ENCODE results near the gene TRIM37. TPM values are rescaled to one million over a fixed set of nuclear protein-coding genes. Genes with fewer than 3 reads are reported as not detected.
A peak's percentile ranks its signal among the peaks of the same experiment; 100 is the strongest.

TRIM37 gene
- total and polyA plus RNA-seq, 2 donors (not counting 1 experiment from before 2014, with no cell fraction given), result 5.1 to 28.3 TPM

DNA sequence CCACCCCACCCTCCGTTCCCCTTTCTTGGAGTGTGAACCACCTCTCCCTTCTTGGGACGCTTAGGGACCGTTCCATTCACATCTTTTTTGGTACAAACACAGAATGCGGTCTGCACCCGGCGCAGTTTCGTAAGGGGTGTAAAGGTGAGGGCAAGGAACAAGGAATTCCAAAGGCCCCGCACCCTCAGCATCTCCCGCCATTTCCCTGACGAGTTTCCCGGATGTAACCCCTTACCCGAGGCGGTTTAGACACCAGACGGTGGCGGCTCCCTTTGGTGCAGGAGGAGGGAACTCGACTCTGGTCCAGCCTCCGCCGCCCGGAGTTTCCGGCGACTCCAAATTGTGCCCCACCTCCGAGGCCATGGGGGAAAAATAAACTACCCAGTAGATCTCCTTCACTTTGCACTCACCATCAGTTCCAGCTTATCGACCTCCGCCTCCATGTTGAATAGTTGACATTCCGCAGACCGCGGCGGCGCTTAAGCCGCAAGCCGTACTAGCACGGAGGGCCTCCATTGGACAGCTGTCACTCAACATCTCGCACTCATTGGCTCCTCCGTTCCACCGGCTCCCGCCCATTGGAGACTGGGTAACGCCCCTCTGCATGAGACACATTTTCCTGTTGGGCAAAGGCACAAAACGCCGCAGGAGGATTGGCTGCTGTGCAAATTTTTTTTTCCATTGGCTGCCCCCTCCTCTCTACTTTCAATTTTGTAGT, 48.2 kb upstream of the TRIM37 start, which contains the start of gene SKA2:
Gene SKA2 (minus strand): TSS at position 466 of the 718 bp plus-strand sequence. CDS start 23 bp downstream, at position 443.
- H3K36me3 ChIP-seq (replicated peaks in 1 of 2; ENCODE audit: control extremely low read depth in 1 of 2, control insufficient read depth in 1 of 2, extremely low read depth in 1 of 2, insufficient read depth in 2 of 2, low read length in 1 of 2), result no peaks in the 10 kb centered on the region
- DNase-seq (peak; percentile 99), ATAC-seq (ENCODE audit: low read depth) (peak; percentile 82)
- no peaks in the 10 kb centered on the region for H3K9me3 ChIP-seq (ENCODE audit: control extremely low read depth in 1 of 3, control insufficient read depth in 2 of 3, insufficient read depth in 1 of 3, low read length in 2 of 3)
- H4K20me1 ChIP-seq (ENCODE audit: control insufficient read depth, insufficient read depth, low read length, poor library complexity, severe bottlenecking), result no peaks in the 10 kb centered on the region
- peak within 1 kb of the TSS; percentile 97 for H2AFZ ChIP-seq (ENCODE audit: insufficient read depth, low read depth, low read length, poor library complexity, severe bottlenecking)
- POLR2A ChIA-PET, result interaction anchor here (0.5 to 1.1 kb wide), 7 partner anchors 13 to 1150 kb away, joined by 3 to 6 read pairs (median 4); partner anchors contain the start of genes SRSF1 and TRIM37
- CTCF ChIA-PET, result interaction anchor here (0.7 to 1.6 kb wide), 5 partner anchors 12 to 605 kb away, joined by 3 to 10 read pairs (median 3); partner anchors contain the start of genes GDPD1 and TRIM37
- intact Hi-C loops (cut with micrococcal nuclease), result loop anchor here (1.0 to 5.0 kb wide), 4 partner anchors 49 to 637 kb away; partner anchors contain the start of genes PTRH2, SMG8, TRIM37 and VMP1
- TF ChIP-seq, protein P1, sequence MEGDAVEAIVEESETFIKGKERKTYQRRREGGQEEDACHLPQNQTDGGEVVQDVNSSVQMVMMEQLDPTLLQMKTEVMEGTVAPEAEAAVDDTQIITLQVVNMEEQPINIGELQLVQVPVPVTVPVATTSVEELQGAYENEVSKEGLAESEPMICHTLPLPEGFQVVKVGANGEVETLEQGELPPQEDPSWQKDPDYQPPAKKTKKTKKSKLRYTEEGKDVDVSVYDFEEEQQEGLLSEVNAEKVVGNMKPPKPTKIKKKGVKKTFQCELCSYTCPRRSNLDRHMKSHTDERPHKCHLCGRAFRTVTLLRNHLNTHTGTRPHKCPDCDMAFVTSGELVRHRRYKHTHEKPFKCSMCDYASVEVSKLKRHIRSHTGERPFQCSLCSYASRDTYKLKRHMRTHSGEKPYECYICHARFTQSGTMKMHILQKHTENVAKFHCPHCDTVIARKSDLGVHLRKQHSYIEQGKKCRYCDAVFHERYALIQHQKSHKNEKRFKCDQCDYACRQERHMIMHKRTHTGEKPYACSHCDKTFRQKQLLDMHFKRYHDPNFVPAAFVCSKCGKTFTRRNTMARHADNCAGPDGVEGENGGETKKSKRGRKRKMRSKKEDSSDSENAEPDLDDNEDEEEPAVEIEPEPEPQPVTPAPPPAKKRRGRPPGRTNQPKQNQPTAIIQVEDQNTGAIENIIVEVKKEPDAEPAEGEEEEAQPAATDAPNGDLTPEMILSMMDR (IDR thresholded peaks at IDR 0.05), result no peak
- TF ChIP-seq EZH2 (IDR thresholded peaks at IDR 0.05; ENCODE audit: borderline replicate concordance, insufficient read depth, low read depth, low read length, poor library complexity, severe bottlenecking), result no peak
- H3K4me2 ChIP-seq (replicated peaks; ENCODE audit: low read depth, low read length, poor library complexity, severe bottlenecking), result peak within 1 kb of the TSS; percentile 90
- no peaks in the 10 kb centered on the region for H3K27me3 ChIP-seq (replicated peaks in 1 of 4; ENCODE audit: control extremely low read depth in 1 of 4, control insufficient read depth in 3 of 4, insufficient read depth in 4 of 4, low read length in 3 of 4)
- Mint-ChIP-seq H3K4me3 (no peak within 1 kb of the TSS), H3K27me3 (no peaks in the 10 kb centered on the region), H3K4me1 (peaks cover 13% of the 10 kb centered on the region), H3K27ac (no peak within 1 kb of the TSS), H3K9me3 (ENCODE audit: insufficient read depth) (no peaks in the 10 kb centered on the region)
- H3K27ac ChIP-seq (ENCODE audit: low read length in 2 of 2), result peak within 1 kb of the TSS; percentile 50 to 79
- peak within 1 kb of the TSS; percentile 92 for H3K9ac ChIP-seq (ENCODE audit: low read length)
- H3K79me2 ChIP-seq (ENCODE audit: control insufficient read depth, insufficient read depth, low read length), result peaks cover 56% of the 10 kb centered on the region
- peaks cover 9 to 15% of the 10 kb centered on the region in 2 donors for H3K4me1 ChIP-seq (ENCODE audit: control insufficient read depth in 2 of 2, insufficient read depth in 2 of 2, low read length in 2 of 2)
- under 1% methylated on average over 18 of the region's 39 CpGs for WGBS (ENCODE audit: insufficient coverage)
- H3K4me3 ChIP-seq (ENCODE audit: control extremely low read depth in 1 of 5, extremely low read depth in 1 of 5, insufficient read depth in 1 of 5, low read depth in 2 of 5, low read length in 4 of 5), result peak within 1 kb of the TSS; percentile 62 to 98 (median 96)

Measured in B cell (primary cell).